NCI-H2196 (cell line): ENCODE data around the gene PCDH9.

Source experiments
- DNase-seq: peaks from one replicate; lab custom pipeline; 2025; ENCODE audit not compliant: unreplicated experiment; lab: John Stamatoyannopoulos, UW

Gene PCDH9

GRCh38 chr13:66506051-66506777, 723.9 kb downstream of the PCDH9 start:
- DNase-seq: no peak

- DNase-seq: no peak
Measured at GRCh38 chr13:66503890-66504289, 726.2 kb downstream of the PCDH9 start.

GRCh38 chr13:66501181-66501580, 729.0 kb downstream of the PCDH9 start:
- no peak for DNase-seq

GRCh38 chr13:66492479-66492878, 737.7 kb downstream of the PCDH9 start:
- no peak for DNase-seq

- DNase-seq: no peak
Measured at GRCh38 chr13:66491251-66491650, 738.9 kb downstream of the PCDH9 start.

GRCh38 chr13:66489586-66489985, 740.5 kb downstream of the PCDH9 start:
- no peak for DNase-seq

GRCh38 chr13:66489172-66489571, 741.0 kb downstream of the PCDH9 start:
- DNase-seq: no peak

GRCh38 chr13:66483712-66484111, 746.4 kb downstream of the PCDH9 start:
- no peak for DNase-seq

- DNase-seq: no peak
Measured at GRCh38 chr13:66482836-66483235, 747.3 kb downstream of the PCDH9 start.

GRCh38 chr13:66477816-66478215, 752.3 kb downstream of the PCDH9 start:
- no peak for DNase-seq

GRCh38 chr13:66475061-66475460, 755.1 kb downstream of the PCDH9 start:
- DNase-seq: no peak

GRCh38 chr13:66469745-66470144, 760.4 kb downstream of the PCDH9 start:
- DNase-seq: no peak

- no peak for DNase-seq
Measured at GRCh38 chr13:66468656-66469055, 761.5 kb downstream of the PCDH9 start.

- no peak for DNase-seq
Measured at GRCh38 chr13:66462187-66462586, 767.9 kb downstream of the PCDH9 start.

- no peak for DNase-seq
Measured at GRCh38 chr13:66461021-66461420, 769.1 kb downstream of the PCDH9 start.

- DNase-seq: no peak
Measured at GRCh38 chr13:66459634-66460033, 770.5 kb downstream of the PCDH9 start.

- no peak for DNase-seq
Measured at GRCh38 chr13:66459143-66459542, 771.0 kb downstream of the PCDH9 start.

- DNase-seq: no peak
Measured at GRCh38 chr13:66446413-66446812, 783.7 kb downstream of the PCDH9 start.

GRCh38 chr13:66443926-66444325, 786.2 kb downstream of the PCDH9 start:
- DNase-seq: no peak

GRCh38 chr13:66440938-66441337, 789.2 kb downstream of the PCDH9 start:
- DNase-seq: no peak

- no peak for DNase-seq
Measured at GRCh38 chr13:66430728-66431127, 799.4 kb downstream of the PCDH9 start.

GRCh38 chr13:66430269-66430668, 799.9 kb downstream of the PCDH9 start:
- DNase-seq: no peak

GRCh38 chr13:66429156-66429555, 801.0 kb downstream of the PCDH9 start:
- no peak for DNase-seq
